Amniotic epithelial cell (primary cell): Measurements from ENCODE around the gene SRC.

ENCODE experiments used
- DNase-seq: peaks from one replicate; pipeline ENCODE4 v3.0.0-alpha.2; 2010; ENCODE audit warnings: low read depth

Gene SRC

GRCh38 chr20:37413379-37413778 lies 67.4 kb downstream of the SRC start:
- no peak for DNase-seq

- no peak for DNase-seq
These were observed 68.5 kb downstream of the SRC start for GRCh38 chr20:37414224-37415035.

- no peak for DNase-seq
These were observed 69.5 kb downstream of the SRC start for GRCh38 chr20:37415118-37416085.

- no peak for DNase-seq
These were observed 70.3 kb downstream of the SRC start for GRCh38 chr20:37416100-37416847.

- DNase-seq: no peak
These were observed 71.1 kb downstream of the SRC start for GRCh38 chr20:37416848-37417616.

- DNase-seq: peak; percentile 17
These were observed 71.9 kb downstream of the SRC start for GRCh38 chr20:37417617-37418467.

- no peak for DNase-seq
These were observed 72.7 kb downstream of the SRC start for GRCh38 chr20:37418591-37419109.

GRCh38 chr20:37419307-37419706 lies 73.4 kb downstream of the SRC start:
- no peak for DNase-seq

- no peak for DNase-seq
These were observed 74.0 kb downstream of the SRC start for GRCh38 chr20:37419774-37420542.

- no peak for DNase-seq
These were observed 74.7 kb downstream of the SRC start for GRCh38 chr20:37420610-37421009.

GRCh38 chr20:37421060-37421905 lies 75.3 kb downstream of the SRC start:
- no peak for DNase-seq

GRCh38 chr20:37421988-37422387 lies 76.0 kb downstream of the SRC start:
- DNase-seq: no peak

GRCh38 chr20:37422791-37423286 lies 76.9 kb downstream of the SRC start:
- DNase-seq: no peak

- DNase-seq: no peak
These were observed 77.6 kb downstream of the SRC start for GRCh38 chr20:37423545-37423944.

- no peak for DNase-seq
These were observed 78.3 kb downstream of the SRC start for GRCh38 chr20:37424062-37424851.

- no peak for DNase-seq
These were observed 79.2 kb downstream of the SRC start for GRCh38 chr20:37425103-37425625.

- DNase-seq: no peak
These were observed 80.2 kb downstream of the SRC start for GRCh38 chr20:37426106-37426505.
